ENCODE data around the gene SLU7.

SLU7 gene

DNA sequence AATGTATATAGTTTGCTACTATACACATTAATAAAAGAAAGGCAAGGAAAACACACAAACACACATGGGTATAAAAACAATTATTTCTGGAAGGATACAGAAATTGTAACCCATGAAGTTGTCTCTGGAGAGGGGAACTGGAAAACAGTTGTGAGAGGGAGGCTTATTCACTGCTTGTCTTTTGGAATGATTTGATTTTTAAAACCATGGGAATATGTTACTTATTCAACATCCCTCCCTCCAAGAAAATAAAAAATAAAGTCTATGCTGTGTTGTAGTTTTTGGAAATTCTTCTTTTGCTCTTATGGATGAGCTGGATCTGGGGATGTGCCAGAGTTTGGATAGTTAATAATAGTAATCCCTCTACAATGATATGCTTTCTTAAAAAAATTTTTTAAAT lies 42.5 kb downstream of the SLU7 start:
- TF ChIP-seq, protein P1, sequence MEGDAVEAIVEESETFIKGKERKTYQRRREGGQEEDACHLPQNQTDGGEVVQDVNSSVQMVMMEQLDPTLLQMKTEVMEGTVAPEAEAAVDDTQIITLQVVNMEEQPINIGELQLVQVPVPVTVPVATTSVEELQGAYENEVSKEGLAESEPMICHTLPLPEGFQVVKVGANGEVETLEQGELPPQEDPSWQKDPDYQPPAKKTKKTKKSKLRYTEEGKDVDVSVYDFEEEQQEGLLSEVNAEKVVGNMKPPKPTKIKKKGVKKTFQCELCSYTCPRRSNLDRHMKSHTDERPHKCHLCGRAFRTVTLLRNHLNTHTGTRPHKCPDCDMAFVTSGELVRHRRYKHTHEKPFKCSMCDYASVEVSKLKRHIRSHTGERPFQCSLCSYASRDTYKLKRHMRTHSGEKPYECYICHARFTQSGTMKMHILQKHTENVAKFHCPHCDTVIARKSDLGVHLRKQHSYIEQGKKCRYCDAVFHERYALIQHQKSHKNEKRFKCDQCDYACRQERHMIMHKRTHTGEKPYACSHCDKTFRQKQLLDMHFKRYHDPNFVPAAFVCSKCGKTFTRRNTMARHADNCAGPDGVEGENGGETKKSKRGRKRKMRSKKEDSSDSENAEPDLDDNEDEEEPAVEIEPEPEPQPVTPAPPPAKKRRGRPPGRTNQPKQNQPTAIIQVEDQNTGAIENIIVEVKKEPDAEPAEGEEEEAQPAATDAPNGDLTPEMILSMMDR (IDR thresholded peaks at IDR 0.05; ENCODE audit: insufficient read depth, low read length, poor library complexity, severe bottlenecking): no peak
- no peak for DNase-seq (ENCODE audit: extremely low read depth, insufficient read length)
- Histone ChIP-seq H3K4me3 (replicated peaks; ENCODE audit: low read depth, low read length) (no peak overlapping the region), H3K36me3 (ENCODE audit: control insufficient read depth, insufficient read depth, low read length) (no peaks in the 10 kb centered on the region), H3K27me3 (replicated peaks; ENCODE audit: control insufficient read depth, insufficient read depth, low read length) (no peaks in the 10 kb centered on the region)

DNA sequence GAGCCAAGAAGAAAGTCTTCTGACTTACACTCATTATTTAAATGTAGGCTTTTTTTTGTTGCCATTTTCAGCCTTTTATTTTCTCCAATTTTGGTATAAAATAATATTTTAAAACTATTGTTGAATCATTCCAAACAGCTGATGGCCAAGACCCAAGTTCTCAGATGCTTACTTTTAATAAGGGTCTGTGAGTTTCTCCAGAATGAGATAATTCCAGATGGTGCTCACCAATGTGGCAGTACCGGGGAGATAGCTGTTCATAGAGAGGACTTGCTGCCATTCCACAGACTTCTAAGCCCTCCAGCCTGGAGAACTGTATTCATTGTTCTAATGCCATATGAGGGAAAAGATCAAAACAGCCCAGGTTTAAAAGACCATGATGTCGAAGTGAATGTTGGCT lies 43.2 kb downstream of the SLU7 start:
- H3K27me3 ChIP-seq (replicated peaks; ENCODE audit: control insufficient read depth, insufficient read depth, low read length): no peaks in the 10 kb centered on the region
- no peak for DNase-seq (ENCODE audit: extremely low read depth, insufficient read length)
- TF ChIP-seq, protein P1 (IDR thresholded peaks at IDR 0.05; ENCODE audit: insufficient read depth, low read length, poor library complexity, severe bottlenecking): no peak
- H3K4me3 ChIP-seq (replicated peaks; ENCODE audit: low read depth, low read length): no peak overlapping the region
- H3K36me3 ChIP-seq (ENCODE audit: control insufficient read depth, insufficient read depth, low read length): no peaks in the 10 kb centered on the region

DNA sequence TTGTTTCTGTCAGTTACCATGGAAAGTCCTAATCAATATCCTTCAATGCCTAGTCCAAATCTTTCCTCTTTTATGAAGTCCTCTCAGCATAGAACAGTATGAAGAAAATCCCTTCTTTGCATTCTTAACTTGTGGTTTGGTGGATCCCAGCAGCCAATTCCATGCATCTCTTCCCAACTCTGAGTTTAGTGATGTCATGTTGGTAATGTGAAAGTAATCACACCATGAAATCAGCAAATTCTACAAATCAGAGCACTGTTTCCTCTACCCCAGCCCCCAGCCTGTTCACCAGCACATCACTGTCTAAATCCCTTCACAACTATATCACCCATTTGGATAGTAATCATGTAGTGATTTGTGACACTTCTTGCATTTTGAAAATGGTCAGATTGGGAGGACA lies 43.7 kb downstream of the SLU7 start:
- Histone ChIP-seq H3K4me3 (replicated peaks; ENCODE audit: low read depth, low read length) (no peak overlapping the region), H3K27me3 (replicated peaks; ENCODE audit: control insufficient read depth, insufficient read depth, low read length) (peaks cover 2% of the 10 kb centered on the region; the same call in 1 of the 2 replicates), H3K36me3 (ENCODE audit: control insufficient read depth, insufficient read depth, low read length) (no peaks in the 10 kb centered on the region)
- TF ChIP-seq, protein P1 (IDR thresholded peaks at IDR 0.05; ENCODE audit: insufficient read depth, low read length, poor library complexity, severe bottlenecking): no peak
- no peak for DNase-seq (ENCODE audit: extremely low read depth, insufficient read length)

DNA sequence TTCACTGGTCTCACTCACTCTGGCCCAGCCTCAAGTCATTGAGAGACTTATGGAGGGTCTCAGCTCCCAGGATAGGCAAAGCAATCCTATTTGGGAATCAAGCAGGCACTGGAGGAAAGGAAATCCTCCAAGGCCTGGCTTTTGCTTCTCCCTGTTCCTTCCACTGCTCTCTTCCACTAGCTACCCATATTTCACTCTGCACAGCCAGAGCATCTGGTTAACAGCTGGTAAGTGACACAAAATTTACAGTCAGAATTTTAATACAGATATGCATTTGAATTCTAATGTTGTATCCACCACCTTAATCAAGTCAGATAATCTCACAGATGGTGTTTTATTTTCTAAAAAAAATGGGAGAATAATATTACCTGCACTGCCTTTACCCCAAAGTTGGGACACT lies 47.6 kb downstream of the SLU7 start:
- peaks cover 2% of the 10 kb centered on the region; the same call in 1 of the 2 replicates for H3K27me3 ChIP-seq (replicated peaks; ENCODE audit: control insufficient read depth, insufficient read depth, low read length)
- DNase-seq (ENCODE audit: extremely low read depth, insufficient read length): no peak
- TF ChIP-seq, protein P1 (IDR thresholded peaks at IDR 0.05; ENCODE audit: insufficient read depth, low read length, poor library complexity, severe bottlenecking): no peak

DNA sequence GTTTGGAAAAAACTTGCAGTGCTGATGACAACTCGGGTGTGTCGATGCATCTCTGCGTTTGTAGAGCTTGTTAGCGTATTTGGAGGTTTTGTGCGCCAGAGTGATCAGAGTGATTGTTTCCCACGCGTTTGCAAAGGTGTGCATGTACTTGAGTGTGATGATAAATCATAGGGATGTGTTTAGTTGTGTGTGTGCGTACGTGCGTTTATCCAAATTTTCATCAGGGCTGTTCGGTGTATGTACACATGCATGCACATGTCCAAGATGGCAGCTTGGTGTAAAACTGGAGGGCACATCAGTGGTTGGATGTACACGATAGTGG lies 48.2 kb downstream of the SLU7 start:
- no peaks in the 10 kb centered on the region for H3K36me3 ChIP-seq (ENCODE audit: control insufficient read depth, insufficient read depth, low read length)
- peak overlapping the region; percentile 56 for H3K4me3 ChIP-seq (replicated peaks; ENCODE audit: low read depth, low read length)
- DNase-seq (ENCODE audit: extremely low read depth, insufficient read length): no peak
- TF ChIP-seq, protein P1 (IDR thresholded peaks at IDR 0.05; ENCODE audit: insufficient read depth, low read length, poor library complexity, severe bottlenecking): no peak
- peaks cover 2% of the 10 kb centered on the region; the same call in 1 of the 2 replicates for H3K27me3 ChIP-seq (replicated peaks; ENCODE audit: control insufficient read depth, insufficient read depth, low read length)

More for the DNA sequence above, 47.6 kb downstream of the SLU7 start:
- Histone ChIP-seq H3K36me3 (ENCODE audit: control insufficient read depth, insufficient read depth, low read length) (no peaks in the 10 kb centered on the region), H3K4me3 (replicated peaks; ENCODE audit: low read depth, low read length) (no peak overlapping the region)
